HG02885 (cell line): ENCODE measurements around the gene RNFT2.

Experiments
- ATAC-seq: cut with Tn5 transposase; IDR thresholded peaks from one replicate; pipeline ENCODE4 v1.9.1; 2021; ENCODE audit warnings: mild to moderate bottlenecking; ENCODE audit not compliant: unreplicated experiment, poor library complexity

Gene RNFT2

GRCh38 chr12:116709768-116710167, 28.3 kb upstream of the RNFT2 start:
- no peak for ATAC-seq

DNA sequence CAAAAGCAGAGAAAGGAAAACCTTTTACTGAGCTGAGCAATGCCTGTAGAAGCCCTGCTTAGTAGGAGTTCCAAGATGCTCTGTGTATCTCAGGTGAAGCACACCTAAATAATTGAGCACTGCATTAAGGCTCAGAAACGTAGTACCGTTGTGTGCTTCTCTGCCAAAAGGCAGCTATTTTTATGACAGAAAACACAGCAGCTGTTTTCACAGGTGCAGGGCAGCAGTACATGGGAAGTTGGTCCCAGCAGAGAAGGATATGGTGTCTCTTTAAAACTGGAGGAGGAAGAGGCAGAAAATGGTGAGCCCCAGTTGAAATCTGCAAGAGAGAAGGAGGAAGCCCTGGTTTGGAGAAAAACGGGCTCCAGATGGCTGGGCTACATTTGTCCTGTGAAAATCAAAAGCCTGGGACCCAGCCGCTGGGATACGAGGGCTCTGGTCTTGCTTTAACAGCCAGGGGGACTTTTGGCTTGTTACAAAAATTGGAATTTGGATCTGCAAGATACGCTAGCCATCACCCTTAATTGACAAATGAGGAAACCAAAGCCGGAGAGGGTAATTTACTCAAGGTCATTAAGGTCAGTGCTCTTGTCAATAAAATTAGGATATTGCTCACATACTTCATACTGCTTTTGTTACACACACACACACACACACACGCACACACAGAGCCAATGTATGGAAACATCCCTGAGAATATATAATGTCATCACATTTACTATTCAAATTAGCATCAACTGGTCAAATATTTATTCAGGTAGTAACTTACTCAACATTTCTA, 27.6 kb upstream of the RNFT2 start:
- ATAC-seq: no peak

GRCh38 chr12:116712458-116713303, 25.4 kb upstream of the RNFT2 start:
- ATAC-seq: no peak

DNA sequence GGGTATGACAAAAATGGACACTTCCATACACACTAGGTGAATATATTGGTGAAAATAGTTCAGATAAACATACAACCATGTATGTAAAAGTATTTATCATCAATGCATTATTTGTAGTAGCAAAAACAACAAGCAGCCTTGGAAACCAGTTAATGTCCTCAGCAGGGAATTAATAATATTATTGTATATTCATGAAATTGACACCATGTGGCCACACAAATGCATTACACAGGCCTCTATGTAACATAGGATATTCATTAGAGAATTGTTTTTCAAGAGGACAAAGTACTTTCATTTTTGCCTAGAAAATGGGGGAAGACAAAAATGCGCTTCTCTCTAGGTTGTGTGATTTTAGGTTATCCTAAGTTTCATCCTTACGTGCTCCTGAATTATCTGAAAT, 24.6 kb upstream of the RNFT2 start:
- ATAC-seq: no peak

DNA sequence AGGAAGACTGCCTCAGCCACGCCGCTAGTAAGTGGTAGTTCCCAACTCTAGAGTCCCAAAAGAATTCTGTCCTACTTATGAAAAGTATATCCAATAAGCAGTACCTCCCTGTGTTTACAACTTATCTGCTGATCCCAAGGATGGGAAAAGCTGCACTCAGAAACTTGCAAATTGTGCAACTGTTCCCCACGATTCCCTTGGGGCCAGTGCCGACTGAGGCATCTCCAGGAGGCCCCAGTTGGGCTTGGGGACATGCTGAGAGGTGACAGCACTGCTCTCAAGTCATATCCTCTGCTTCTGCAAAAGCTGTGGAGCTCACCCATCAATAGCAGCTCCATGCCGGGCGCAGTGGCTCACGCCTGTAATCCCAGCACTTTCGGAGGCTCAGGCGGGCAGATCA, 23.9 kb upstream of the RNFT2 start:
- ATAC-seq: no peak

GRCh38 chr12:116717466-116718437, 20.4 kb upstream of the RNFT2 start:
- ATAC-seq: no peak

- ATAC-seq: no peak
Observed at GRCh38 chr12:116718655-116719454, 19.3 kb upstream of the RNFT2 start.

GRCh38 chr12:116719731-116720528, 18.2 kb upstream of the RNFT2 start:
- no peak for ATAC-seq

GRCh38 chr12:116722245-116722644, 15.9 kb upstream of the RNFT2 start:
- ATAC-seq: no peak

- no peak for ATAC-seq
Observed at GRCh38 chr12:116726694-116727093, 11.4 kb upstream of the RNFT2 start.

GRCh38 chr12:116727261-116727660, 10.9 kb upstream of the RNFT2 start:
- ATAC-seq: no peak

DNA sequence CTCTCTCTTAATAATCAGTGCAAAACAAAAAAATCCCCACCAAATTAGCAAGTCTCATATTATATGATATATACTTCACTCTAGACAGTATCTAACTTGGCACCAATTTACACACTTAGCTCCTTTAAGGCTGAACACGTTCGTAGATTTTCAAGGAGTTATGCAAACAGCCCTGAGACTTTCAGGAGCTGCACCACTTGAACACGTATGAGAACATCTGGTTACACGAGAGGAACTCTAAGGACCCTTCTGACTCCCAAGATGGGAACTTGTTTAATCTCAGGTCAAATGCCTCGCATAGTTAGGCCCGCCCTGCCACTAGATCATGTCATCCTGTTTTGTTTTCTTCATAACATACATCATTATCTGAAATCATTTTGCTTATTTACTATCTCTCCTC, 10.2 kb upstream of the RNFT2 start:
- no peak for ATAC-seq

GRCh38 chr12:116731801-116732200, 6.3 kb upstream of the RNFT2 start:
- no peak for ATAC-seq

DNA sequence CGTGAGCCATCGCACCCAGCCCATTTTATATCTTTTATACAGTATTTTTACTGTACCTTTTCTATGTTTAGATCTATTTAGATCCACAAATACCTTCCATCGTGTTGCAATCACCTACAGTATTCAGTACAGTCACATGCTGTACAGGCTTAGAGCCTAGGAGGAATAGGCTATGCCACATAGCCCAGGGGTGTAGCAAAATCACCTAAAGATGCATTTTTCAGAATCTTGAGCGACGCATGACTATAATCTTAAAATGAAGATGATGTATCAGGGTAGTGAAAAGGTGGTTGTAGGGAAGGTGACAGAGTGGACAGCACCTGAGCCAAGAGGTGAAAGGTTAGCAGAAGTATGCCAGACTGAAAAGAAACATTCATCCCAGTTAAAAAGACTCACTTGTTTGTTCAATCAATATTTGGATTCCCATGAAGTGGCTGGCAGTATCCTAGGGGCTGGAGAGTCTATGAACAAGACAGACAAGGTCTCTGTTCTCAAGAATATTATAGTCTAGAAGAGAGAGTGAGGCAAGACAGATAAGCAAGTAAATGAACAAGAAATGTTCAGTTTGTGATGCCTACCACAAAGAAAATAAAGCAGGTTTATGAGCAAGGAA, 3.9 kb upstream of the RNFT2 start:
- ATAC-seq: no peak

DNA sequence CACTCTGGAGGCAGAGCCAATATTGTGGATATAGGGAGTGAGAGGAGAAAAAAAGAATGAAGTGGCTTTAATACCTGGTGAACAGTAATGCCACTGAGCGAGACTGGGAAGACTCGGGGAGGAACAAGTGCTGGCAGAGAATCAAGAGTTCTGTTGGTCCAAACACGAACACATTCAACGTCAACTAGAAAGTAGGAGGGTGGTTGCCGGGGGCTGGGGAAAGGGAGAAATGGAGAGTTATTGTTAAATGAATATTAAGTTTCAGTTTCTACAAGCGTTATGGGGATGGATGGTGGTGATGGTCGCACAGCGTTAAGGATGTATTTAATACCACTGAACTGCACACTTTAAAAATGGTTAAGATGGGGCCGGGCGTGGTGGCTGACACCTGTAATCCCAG, 3.0 kb upstream of the RNFT2 start:
- no peak for ATAC-seq

DNA sequence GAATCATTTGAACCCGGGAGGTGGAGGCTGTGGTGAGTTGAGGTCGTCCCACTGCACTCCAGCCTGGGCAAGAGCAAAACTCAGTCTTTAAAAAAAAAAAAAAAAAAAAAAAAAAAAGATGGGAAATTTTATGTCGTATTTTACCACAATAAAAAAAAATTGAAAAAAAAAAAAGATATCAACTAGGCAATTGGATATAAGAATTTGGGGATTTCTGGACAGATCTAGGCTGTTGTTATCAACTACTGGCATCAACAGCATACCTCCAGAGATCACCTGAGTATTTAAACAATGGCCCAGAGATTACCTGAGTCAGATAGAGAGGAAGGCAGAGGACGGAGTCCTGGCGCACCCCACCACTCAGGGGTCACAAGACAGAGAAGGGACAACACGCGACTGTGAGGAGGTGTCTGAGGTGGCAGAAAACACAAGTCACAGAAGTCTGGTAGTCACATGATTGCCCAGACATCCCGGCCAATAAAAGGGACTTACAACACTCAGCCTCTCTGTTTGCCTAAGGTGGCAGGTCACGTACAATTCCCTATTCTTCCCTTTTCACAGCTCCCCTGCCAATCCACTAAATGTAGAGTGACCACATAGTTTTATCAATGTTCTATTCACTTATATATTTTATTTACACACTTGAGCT, 2.0 kb upstream of the RNFT2 start:
- no peak for ATAC-seq

GRCh38 chr12:116736962-116737773, 947 bp upstream of the RNFT2 start:
- no peak for ATAC-seq
